Measurements from ENCODE around the gene ZC2HC1C. TPM values are rescaled to one million over a fixed set of nuclear protein-coding genes. Genes with fewer than 3 reads are reported as not detected.

Gene ZC2HC1C
- total and polyA plus RNA-seq, 5 donors from 2014 or later = 0.49 to 0.99 (median 0.88) TPM; not detected in 1

DNA sequence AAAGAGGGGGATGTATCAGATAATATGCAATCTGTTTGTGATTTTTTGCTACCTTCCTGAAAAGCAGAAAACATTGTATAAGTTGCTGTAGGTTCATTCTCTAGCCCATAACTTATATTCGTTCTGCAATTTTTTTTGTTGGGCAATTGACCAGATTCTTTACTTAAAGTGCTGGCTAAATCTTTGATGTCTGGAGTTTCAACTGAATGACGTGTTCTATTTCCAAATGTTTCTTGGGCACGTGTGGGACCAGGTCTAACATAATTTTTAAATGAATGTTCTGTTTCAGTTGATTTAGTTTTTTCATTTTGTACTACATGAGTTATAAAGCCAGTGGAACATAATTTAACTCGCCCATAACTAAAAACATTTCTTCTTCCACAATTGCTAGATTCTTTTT lies 21.9 kb upstream of the ZC2HC1C start:
- no peak for DNase-seq
- Mint-ChIP-seq H3K4me3 (peak overlapping the region in 1 of 4 donors; percentile 42), H3K36me3 (peaks cover 20% of the 10 kb centered on the region), H3K27me3 (peaks cover 5% of the 10 kb centered on the region), H3K27ac (no peak overlapping the region), H3K4me1 (peaks cover 31 to 76% (median 51%) of the 10 kb centered on the region in 4 donors), H3K9me3 (no peaks in the 10 kb centered on the region)
- Histone ChIP-seq H3K27ac (ENCODE audit: insufficient read depth, low read length, poor library complexity, severe bottlenecking) (no peak overlapping the region), H3K4me3 (ENCODE audit: low read depth, low read length) (no peak overlapping the region), H3K27me3 (ENCODE audit: control insufficient read depth, insufficient read depth, low read length) (no peaks in the 10 kb centered on the region), H3K9me3 (ENCODE audit: control insufficient read depth in 2 of 2, low read length in 2 of 2) (no peaks in the 10 kb centered on the region), H3K4me1 (ENCODE audit: control insufficient read depth, insufficient read depth, low read length, poor library complexity, severe bottlenecking) (peaks cover 20% of the 10 kb centered on the region), H3K36me3 (ENCODE audit: control insufficient read depth, insufficient read depth, low read length) (no peaks in the 10 kb centered on the region)
- no peak for ATAC-seq (ENCODE audit: low read depth in 2 of 2)

DNA sequence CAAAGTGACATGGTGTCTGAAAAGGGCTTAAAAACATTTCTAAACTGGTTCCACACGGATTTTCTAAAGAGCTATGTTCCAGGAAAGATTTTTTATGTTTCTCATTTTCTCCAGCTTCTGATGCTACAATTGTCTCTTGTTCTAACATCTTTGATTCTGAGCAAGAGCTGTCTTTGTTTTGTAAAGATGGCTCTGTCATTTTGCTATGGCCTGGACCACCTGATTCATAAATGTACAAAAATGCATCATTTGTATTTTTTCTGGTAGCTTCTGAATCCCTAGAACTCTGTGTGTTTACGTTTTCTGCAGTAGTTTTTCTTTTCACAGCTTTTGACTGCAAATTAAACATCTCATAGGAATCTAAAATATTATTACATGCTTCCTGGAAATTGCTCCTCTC lies 21.3 kb upstream of the ZC2HC1C start:
- no peak for ATAC-seq (ENCODE audit: low read depth in 2 of 2)
- Histone ChIP-seq H3K27me3 (ENCODE audit: control insufficient read depth, insufficient read depth, low read length) (no peaks in the 10 kb centered on the region), H3K27ac (ENCODE audit: insufficient read depth, low read length, poor library complexity, severe bottlenecking) (no peak overlapping the region), H3K4me3 (ENCODE audit: low read depth, low read length) (no peak overlapping the region), H3K4me1 (ENCODE audit: control insufficient read depth, insufficient read depth, low read length, poor library complexity, severe bottlenecking) (peaks cover 20% of the 10 kb centered on the region), H3K9me3 (ENCODE audit: control insufficient read depth in 2 of 2, low read length in 2 of 2) (no peaks in the 10 kb centered on the region), H3K36me3 (ENCODE audit: control insufficient read depth, insufficient read depth, low read length) (no peaks in the 10 kb centered on the region)
- Mint-ChIP-seq H3K4me3 (peak overlapping the region in 1 of 4 donors; percentile 42), H3K27ac (no peak overlapping the region), H3K36me3 (peaks cover 19% of the 10 kb centered on the region), H3K9me3 (no peaks in the 10 kb centered on the region), H3K27me3 (peaks cover 5% of the 10 kb centered on the region), H3K4me1 (peaks cover 31 to 78% (median 56%) of the 10 kb centered on the region in 4 donors)
- no peak for DNase-seq

DNA sequence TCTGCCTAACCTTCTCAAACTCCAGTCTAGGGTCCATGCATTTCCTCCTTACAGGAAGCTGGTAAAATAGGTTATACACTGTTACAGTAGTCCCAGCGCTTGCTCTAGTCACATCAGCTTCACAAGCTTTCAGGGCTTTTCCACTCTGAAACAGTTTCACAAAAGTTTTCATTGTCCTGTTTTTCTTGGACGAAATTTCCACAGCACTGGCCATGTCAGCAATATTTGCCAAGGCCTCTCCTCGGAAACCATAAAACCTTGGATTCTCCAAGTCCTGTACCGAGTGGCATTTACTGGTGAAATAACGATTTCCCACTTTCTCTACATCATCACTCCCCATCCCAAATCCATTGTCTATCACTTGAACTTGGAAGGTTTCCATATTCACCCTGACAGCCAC lies 20.3 kb upstream of the ZC2HC1C start:
- Histone ChIP-seq H3K36me3 (ENCODE audit: control insufficient read depth, insufficient read depth, low read length) (no peaks in the 10 kb centered on the region), H3K4me3 (ENCODE audit: low read depth, low read length) (no peak overlapping the region), H3K27ac (ENCODE audit: insufficient read depth, low read length, poor library complexity, severe bottlenecking) (no peak overlapping the region), H3K9me3 (ENCODE audit: control insufficient read depth in 2 of 2, low read length in 2 of 2) (no peaks in the 10 kb centered on the region), H3K27me3 (ENCODE audit: control insufficient read depth, insufficient read depth, low read length) (no peaks in the 10 kb centered on the region), H3K4me1 (ENCODE audit: control insufficient read depth, insufficient read depth, low read length, poor library complexity, severe bottlenecking) (peaks cover 20% of the 10 kb centered on the region)
- Mint-ChIP-seq H3K4me1 (peaks cover 31 to 76% (median 59%) of the 10 kb centered on the region in 4 donors), H3K4me3 (peak overlapping the region in 2 of 4 donors; percentile 32 to 96), H3K36me3 (peaks cover 19% of the 10 kb centered on the region), H3K27me3 (peaks cover 5% of the 10 kb centered on the region), H3K9me3 (no peaks in the 10 kb centered on the region), H3K27ac (no peak overlapping the region)
- ATAC-seq (ENCODE audit: low read depth in 2 of 2) (no peak), DNase-seq (no peak)

DNA sequence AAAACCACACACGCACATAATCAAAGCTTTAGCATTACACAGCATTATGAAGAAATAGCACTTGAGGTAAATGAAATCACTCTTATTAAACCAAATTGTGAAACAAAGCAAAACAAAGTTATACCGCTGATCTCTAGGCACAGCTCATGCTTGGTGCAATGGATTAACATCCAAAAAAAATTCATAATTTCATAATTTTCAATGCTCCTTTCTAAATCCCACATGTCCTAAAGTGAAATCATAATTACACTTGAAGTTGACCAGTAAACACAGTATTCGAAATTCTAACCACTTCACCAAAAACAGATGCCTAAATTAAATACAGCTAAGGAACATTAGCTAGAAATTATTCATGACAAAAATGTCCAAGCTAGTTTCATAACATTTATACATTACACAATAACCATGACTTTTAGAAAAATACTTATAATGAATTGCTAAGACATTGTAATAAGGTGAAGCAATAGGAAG lies 19.7 kb upstream of the ZC2HC1C start:
- no peaks in the 10 kb centered on the region for H3K9me3 Mint-ChIP-seq
- no peak overlapping the region for H3K27ac ChIP-seq (ENCODE audit: insufficient read depth, low read length, poor library complexity, severe bottlenecking)
- H3K27ac Mint-ChIP-seq = no peak overlapping the region
- no peaks in the 10 kb centered on the region for H3K36me3 ChIP-seq (ENCODE audit: control insufficient read depth, insufficient read depth, low read length)
- peak overlapping the region; percentile 86 for H3K4me3 ChIP-seq (ENCODE audit: low read depth, low read length)
- peaks cover 19% of the 10 kb centered on the region for H3K36me3 Mint-ChIP-seq
- ATAC-seq (ENCODE audit: low read depth in 2 of 2) = no peak
- peak overlapping the region; percentile 85 to 96 (median 94) for H3K4me3 Mint-ChIP-seq
- DNase-seq = no peak
- H3K27me3 Mint-ChIP-seq = peaks cover 5% of the 10 kb centered on the region
- H3K27me3 ChIP-seq (ENCODE audit: control insufficient read depth, insufficient read depth, low read length) = no peaks in the 10 kb centered on the region
- H3K4me1 ChIP-seq (ENCODE audit: control insufficient read depth, insufficient read depth, low read length, poor library complexity, severe bottlenecking) = peaks cover 20% of the 10 kb centered on the region
- no peaks in the 10 kb centered on the region for H3K9me3 ChIP-seq (ENCODE audit: control insufficient read depth in 2 of 2, low read length in 2 of 2)
- H3K4me1 Mint-ChIP-seq = peaks cover 30 to 70% (median 57%) of the 10 kb centered on the region in 4 donors

DNA sequence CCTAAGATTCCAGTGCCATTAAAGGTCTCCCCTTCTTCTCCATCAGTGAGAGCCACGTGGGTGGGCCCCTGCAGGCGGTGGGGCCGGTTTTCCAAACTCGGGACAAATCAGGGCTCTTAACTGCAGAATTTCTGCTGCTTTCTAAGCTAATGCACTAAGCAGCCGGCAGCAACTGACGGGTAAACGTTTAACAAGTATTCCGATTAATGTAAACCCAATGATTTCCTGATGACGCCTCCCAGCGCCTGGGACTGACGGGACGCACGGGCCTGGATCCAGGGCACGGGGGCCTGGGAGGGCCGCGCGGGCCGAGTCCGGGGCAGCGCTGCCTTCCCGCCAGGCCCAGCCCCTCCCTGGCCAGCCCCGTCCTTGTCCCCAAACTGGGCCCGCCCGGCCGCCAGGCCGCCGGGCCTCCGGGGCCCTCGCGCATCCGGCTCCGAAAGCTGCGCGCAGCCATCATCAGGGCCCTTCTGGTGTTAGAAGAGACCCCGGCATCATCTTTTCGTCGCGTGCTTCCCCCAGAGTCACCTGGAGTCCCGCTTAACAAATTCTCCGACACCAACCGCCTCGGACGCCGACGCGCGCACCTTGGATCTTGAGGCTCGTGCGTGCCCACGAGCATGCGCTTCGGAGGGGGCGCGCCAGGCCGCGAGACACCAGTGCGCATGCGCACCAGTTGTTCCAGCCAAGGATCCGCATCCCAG lies 18.4 kb upstream of the ZC2HC1C start, which contains the start of gene MLH3:
MLH3 (minus strand) TSS at position 616 of the 704 bp plus-strand sequence. CDS start 1,812 bp downstream, outside the sequence.
- peak within 1 kb of the TSS; percentile 93 to 97 (median 96) for H3K4me3 Mint-ChIP-seq
- peak within 1 kb of the TSS; percentile 63 to 96 (median 92) for H3K27ac Mint-ChIP-seq
- Histone ChIP-seq H3K4me1 (ENCODE audit: control insufficient read depth, insufficient read depth, low read length, poor library complexity, severe bottlenecking) (peaks cover 20% of the 10 kb centered on the region), H3K27ac (ENCODE audit: insufficient read depth, low read length, poor library complexity, severe bottlenecking) (peak within 1 kb of the TSS; percentile 76), H3K36me3 (ENCODE audit: control insufficient read depth, insufficient read depth, low read length) (no peaks in the 10 kb centered on the region), H3K27me3 (ENCODE audit: control insufficient read depth, insufficient read depth, low read length) (no peaks in the 10 kb centered on the region), H3K4me3 (ENCODE audit: low read depth, low read length) (peak within 1 kb of the TSS; percentile 86), H3K9me3 (ENCODE audit: control insufficient read depth in 2 of 2, low read length in 2 of 2) (no peaks in the 10 kb centered on the region)
- ATAC-seq (ENCODE audit: low read depth in 2 of 2) (peak; percentile 79 to 80), DNase-seq (peak; percentile 67 to 84 (median 79))
- H3K27me3 Mint-ChIP-seq = peaks cover 5% of the 10 kb centered on the region
- H3K9me3 Mint-ChIP-seq = no peaks in the 10 kb centered on the region
- peaks cover 27% of the 10 kb centered on the region for H3K36me3 Mint-ChIP-seq
- peaks cover 30 to 65% (median 48%) of the 10 kb centered on the region in 4 donors for H3K4me1 Mint-ChIP-seq

DNA sequence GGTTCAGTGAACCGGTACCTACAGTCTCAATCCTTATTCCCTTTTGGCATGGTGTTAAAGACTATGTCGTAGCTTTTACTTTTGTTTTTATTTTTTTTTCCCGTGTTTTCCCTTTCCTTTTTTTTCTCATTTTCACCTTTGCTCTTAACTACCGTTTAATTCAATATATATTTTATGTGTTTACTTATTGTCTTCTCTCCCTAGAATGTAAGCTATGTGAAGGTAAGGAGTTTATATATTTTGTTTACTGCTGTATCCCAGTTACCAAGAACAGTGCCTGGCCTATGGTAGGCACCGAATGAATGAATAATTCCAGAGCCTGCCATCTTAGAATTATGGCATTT lies 17.9 kb upstream of the ZC2HC1C start:
- H3K27ac ChIP-seq (ENCODE audit: insufficient read depth, low read length, poor library complexity, severe bottlenecking) = peak overlapping the region; percentile 76
- ATAC-seq (ENCODE audit: low read depth in 2 of 2) (no peak), DNase-seq (no peak)
- peaks cover 27% of the 10 kb centered on the region for H3K36me3 Mint-ChIP-seq
- peaks cover 5% of the 10 kb centered on the region for H3K27me3 Mint-ChIP-seq
- H3K27me3 ChIP-seq (ENCODE audit: control insufficient read depth, insufficient read depth, low read length) = no peaks in the 10 kb centered on the region
- H3K9me3 ChIP-seq (ENCODE audit: control insufficient read depth in 2 of 2, low read length in 2 of 2) = no peaks in the 10 kb centered on the region
- peak overlapping the region; percentile 86 for H3K4me3 ChIP-seq (ENCODE audit: low read depth, low read length)
- peaks cover 20% of the 10 kb centered on the region for H3K4me1 ChIP-seq (ENCODE audit: control insufficient read depth, insufficient read depth, low read length, poor library complexity, severe bottlenecking)
- H3K36me3 ChIP-seq (ENCODE audit: control insufficient read depth, insufficient read depth, low read length) = no peaks in the 10 kb centered on the region
- peaks cover 28 to 64% (median 45%) of the 10 kb centered on the region in 4 donors for H3K4me1 Mint-ChIP-seq
- peak overlapping the region; percentile 93 to 97 (median 96) for H3K4me3 Mint-ChIP-seq
- peak overlapping the region; percentile 63 to 96 (median 92) for H3K27ac Mint-ChIP-seq
- H3K9me3 Mint-ChIP-seq = no peaks in the 10 kb centered on the region

DNA sequence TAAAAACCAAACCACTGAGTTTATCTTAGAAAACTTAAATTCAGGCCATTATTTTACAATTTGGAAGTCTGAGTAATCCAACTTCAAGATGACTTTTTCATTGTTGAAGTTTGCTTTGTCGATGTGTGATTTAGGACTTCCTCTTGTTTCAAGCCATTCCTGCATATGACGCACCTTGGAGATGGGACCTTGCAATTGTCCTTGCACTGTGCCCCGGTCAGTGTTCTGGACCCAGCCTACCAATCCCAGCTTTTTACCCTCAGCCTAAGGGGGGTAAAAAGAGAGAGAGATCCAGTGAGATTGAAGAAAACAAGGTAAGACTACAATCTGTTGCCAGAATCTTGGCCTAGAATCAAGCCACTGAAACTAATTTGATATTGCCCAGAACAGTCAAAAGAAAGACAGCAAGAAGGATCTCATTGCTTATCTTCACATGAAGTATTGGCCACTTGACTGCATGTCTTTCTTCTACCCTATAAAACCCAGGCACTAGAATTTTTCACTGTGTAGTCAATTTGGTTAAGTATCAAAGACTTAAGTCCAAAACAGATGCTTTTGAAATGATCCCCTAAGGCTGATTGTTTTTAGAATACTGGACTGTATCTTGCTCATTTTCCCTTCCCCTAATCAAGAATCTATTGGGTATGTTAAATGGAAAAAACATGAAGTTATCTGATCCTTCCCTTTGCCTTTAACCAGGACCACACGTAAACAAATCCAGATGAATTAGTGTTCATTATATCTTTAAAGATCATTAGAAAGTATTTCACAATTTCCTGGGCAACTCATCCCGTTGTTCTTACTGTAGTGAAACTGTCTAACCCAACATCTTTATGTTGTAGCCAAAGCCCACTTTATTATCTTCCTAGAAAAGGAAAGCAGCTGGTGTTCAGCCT lies 15.8 kb upstream of the ZC2HC1C start:
- ATAC-seq (ENCODE audit: low read depth in 2 of 2) (no peak), DNase-seq (no peak)
- Histone ChIP-seq H3K9me3 (ENCODE audit: control insufficient read depth in 2 of 2, low read length in 2 of 2) (no peaks in the 10 kb centered on the region), H3K27ac (ENCODE audit: insufficient read depth, low read length, poor library complexity, severe bottlenecking) (no peak overlapping the region), H3K27me3 (ENCODE audit: control insufficient read depth, insufficient read depth, low read length) (no peaks in the 10 kb centered on the region), H3K4me3 (ENCODE audit: low read depth, low read length) (no peak overlapping the region), H3K4me1 (ENCODE audit: control insufficient read depth, insufficient read depth, low read length, poor library complexity, severe bottlenecking) (peaks cover 20% of the 10 kb centered on the region), H3K36me3 (ENCODE audit: control insufficient read depth, insufficient read depth, low read length) (no peaks in the 10 kb centered on the region)
- Mint-ChIP-seq H3K4me1 (peaks cover 31 to 55% (median 32%) of the 10 kb centered on the region in 4 donors), H3K27me3 (peaks cover 5% of the 10 kb centered on the region), H3K9me3 (no peaks in the 10 kb centered on the region), H3K27ac (peak overlapping the region in 1 of 3 donors; percentile 0), H3K36me3 (peaks cover 15% of the 10 kb centered on the region), H3K4me3 (peak overlapping the region in 2 of 4 donors; percentile 52 to 96)

Measured in CD4-positive, CD25-positive, alpha-beta regulatory T cell (primary cell).